ENCODE data around the gene LSM7. TPM values are rescaled to one million over a fixed set of nuclear protein-coding genes. Genes with fewer than 3 reads are reported as not detected.

Gene LSM7
- total and polyA plus RNA-seq, 2 experiments from 2014 or later, result 299 to 409 TPM

DNA sequence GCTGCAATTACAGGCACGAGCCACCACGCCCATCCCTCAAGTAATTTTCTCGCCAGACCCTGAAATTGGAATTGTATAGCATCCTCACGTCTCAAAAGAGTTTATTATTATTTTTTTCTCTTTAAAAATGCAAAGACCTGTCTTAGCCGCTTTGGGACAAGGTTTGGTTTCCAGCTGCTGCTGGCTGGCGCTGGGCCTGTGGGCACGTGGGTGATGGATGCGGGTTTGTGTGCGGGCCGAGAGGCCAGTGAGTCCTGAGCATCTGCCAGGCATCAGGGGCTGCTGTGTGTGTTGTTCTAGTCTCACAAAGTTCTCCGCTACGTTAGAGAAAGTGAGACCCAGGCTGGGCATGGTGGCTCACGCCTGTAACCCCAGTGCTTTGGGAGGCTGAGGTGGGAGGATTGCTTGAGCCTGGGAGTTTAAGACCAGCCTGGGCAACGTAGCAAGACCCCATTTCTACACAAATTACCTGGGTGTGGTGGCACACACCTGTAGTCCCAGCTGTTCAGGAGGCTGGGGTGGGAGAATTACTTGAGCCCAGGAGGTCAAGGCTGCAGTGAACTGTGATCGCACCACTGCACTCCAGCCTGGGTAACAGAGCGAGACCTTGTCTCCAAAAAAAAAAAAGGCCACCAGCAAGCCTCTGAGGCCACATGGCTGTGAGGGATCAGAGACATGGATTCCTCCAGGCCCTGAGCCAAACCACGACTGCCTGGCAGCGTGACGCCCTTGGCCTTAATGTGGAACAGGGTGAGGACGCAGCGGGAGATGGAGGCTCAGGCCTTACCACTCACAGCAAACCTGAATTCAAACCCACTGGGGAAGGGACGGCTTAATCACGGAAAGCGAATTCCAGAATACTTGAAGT, 27.0 kb upstream of the LSM7 start:
- Histone ChIP-seq H3K36me3 (ENCODE audit: insufficient read depth) (no peaks in the 10 kb centered on the region), H3K4me1 (ENCODE audit: insufficient read depth) (no peaks in the 10 kb centered on the region), H2AFZ (no peak overlapping the region), H3F3A (replicated peaks; ENCODE audit: low read depth) (no peaks in the 10 kb centered on the region), H3K27ac (ENCODE audit: low read depth) (no peak overlapping the region), H3K4me2 (no peak overlapping the region), H3K9me2 (ENCODE audit: insufficient read depth) (no peaks in the 10 kb centered on the region), H4K20me1 (replicated peaks; ENCODE audit: insufficient read depth) (no peaks in the 10 kb centered on the region), H3K4me3 (no peak overlapping the region), H3K79me2 (replicated peaks; ENCODE audit: insufficient read depth) (no peaks in the 10 kb centered on the region), H3K27me3 (ENCODE audit: insufficient read depth) (no peaks in the 10 kb centered on the region)
- Mint-ChIP-seq H3K27ac (no peak overlapping the region), H3K27me3 (ENCODE audit: insufficient read depth, low read depth, poor library complexity) (peaks cover 14% of the 10 kb centered on the region), H3K4me3 (no peak overlapping the region), H3K4me1 (peaks cover 1% of the 10 kb centered on the region), H3K36me3 (ENCODE audit: low read depth) (no peaks in the 10 kb centered on the region), H3K9me3 (no peaks in the 10 kb centered on the region; the same call in 2 of the 3 replicates)
- TF ChIP-seq JUNB (IDR thresholded peaks at IDR 0.05; ENCODE audit: unreplicated experiment), result no peak
- TF ChIP-seq, protein P1, sequence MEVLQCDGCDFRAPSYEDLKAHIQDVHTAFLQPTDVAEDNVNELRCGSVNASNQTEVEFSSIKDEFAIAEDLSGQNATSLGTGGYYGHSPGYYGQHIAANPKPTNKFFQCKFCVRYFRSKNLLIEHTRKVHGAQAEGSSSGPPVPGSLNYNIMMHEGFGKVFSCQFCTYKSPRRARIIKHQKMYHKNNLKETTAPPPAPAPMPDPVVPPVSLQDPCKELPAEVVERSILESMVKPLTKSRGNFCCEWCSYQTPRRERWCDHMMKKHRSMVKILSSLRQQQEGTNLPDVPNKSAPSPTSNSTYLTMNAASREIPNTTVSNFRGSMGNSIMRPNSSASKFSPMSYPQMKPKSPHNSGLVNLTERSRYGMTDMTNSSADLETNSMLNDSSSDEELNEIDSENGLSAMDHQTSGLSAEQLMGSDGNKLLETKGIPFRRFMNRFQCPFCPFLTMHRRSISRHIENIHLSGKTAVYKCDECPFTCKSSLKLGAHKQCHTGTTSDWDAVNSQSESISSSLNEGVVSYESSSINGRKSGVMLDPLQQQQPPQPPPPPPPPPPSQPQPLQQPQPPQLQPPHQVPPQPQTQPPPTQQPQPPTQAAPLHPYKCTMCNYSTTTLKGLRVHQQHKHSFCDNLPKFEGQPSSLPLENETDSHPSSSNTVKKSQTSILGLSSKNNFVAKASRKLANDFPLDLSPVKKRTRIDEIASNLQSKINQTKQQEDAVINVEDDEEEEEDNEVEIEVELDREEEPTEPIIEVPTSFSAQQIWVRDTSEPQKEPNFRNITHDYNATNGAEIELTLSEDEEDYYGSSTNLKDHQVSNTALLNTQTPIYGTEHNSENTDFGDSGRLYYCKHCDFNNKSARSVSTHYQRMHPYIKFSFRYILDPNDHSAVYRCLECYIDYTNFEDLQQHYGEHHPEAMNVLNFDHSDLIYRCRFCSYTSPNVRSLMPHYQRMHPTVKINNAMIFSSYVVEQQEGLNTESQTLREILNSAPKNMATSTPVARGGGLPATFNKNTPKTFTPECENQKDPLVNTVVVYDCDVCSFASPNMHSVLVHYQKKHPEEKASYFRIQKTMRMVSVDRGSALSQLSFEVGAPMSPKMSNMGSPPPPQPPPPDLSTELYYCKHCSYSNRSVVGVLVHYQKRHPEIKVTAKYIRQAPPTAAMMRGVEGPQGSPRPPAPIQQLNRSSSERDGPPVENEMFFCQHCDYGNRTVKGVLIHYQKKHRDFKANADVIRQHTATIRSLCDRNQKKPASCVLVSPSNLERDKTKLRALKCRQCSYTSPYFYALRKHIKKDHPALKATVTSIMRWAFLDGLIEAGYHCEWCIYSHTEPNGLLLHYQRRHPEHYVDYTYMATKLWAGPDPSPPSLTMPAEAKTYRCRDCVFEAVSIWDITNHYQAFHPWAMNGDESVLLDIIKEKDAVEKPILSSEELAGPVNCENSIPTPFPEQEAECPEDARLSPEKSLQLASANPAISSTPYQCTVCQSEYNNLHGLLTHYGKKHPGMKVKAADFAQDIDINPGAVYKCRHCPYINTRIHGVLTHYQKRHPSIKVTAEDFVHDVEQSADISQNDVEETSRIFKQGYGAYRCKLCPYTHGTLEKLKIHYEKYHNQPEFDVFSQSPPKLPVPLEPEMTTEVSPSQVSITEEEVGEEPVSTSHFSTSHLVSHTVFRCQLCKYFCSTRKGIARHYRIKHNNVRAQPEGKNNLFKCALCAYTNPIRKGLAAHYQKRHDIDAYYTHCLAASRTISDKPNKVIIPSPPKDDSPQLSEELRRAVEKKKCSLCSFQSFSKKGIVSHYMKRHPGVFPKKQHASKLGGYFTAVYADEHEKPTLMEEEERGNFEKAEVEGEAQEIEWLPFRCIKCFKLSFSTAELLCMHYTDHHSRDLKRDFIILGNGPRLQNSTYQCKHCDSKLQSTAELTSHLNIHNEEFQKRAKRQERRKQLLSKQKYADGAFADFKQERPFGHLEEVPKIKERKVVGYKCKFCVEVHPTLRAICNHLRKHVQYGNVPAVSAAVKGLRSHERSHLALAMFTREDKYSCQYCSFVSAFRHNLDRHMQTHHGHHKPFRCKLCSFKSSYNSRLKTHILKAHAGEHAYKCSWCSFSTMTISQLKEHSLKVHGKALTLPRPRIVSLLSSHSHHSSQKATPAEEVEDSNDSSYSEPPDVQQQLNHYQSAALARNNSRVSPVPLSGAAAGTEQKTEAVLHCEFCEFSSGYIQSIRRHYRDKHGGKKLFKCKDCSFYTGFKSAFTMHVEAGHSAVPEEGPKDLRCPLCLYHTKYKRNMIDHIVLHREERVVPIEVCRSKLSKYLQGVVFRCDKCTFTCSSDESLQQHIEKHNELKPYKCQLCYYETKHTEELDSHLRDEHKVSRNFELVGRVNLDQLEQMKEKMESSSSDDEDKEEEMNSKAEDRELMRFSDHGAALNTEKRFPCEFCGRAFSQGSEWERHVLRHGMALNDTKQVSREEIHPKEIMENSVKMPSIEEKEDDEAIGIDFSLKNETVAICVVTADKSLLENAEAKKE (CRISPR knock-in tag; IDR thresholded peaks at IDR 0.05), result no peak
- TF ChIP-seq POLR2AphosphoS5 (IDR thresholded peaks at IDR 0.05; ENCODE audit: low read depth), result no peak
- TF ChIP-seq EZH2phosphoT487 (IDR thresholded peaks at IDR 0.05; ENCODE audit: unreplicated experiment), result no peak
- no peak for TF ChIP-seq CREB1 (CRISPR knock-in tag; IDR thresholded peaks at IDR 0.05; ENCODE audit: low read depth)
- TF ChIP-seq NANOG (IDR thresholded peaks at IDR 0.05; ENCODE audit: borderline replicate concordance), result no peak
- TF ChIP-seq, protein P2, sequence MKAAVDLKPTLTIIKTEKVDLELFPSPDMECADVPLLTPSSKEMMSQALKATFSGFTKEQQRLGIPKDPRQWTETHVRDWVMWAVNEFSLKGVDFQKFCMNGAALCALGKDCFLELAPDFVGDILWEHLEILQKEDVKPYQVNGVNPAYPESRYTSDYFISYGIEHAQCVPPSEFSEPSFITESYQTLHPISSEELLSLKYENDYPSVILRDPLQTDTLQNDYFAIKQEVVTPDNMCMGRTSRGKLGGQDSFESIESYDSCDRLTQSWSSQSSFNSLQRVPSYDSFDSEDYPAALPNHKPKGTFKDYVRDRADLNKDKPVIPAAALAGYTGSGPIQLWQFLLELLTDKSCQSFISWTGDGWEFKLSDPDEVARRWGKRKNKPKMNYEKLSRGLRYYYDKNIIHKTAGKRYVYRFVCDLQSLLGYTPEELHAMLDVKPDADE (IDR thresholded peaks at IDR 0.05), result no peak
- TF ChIP-seq STAT1 (IDR thresholded peaks at IDR 0.05; ENCODE audit: unreplicated experiment), result no peak
- TF ChIP-seq, protein P3, sequence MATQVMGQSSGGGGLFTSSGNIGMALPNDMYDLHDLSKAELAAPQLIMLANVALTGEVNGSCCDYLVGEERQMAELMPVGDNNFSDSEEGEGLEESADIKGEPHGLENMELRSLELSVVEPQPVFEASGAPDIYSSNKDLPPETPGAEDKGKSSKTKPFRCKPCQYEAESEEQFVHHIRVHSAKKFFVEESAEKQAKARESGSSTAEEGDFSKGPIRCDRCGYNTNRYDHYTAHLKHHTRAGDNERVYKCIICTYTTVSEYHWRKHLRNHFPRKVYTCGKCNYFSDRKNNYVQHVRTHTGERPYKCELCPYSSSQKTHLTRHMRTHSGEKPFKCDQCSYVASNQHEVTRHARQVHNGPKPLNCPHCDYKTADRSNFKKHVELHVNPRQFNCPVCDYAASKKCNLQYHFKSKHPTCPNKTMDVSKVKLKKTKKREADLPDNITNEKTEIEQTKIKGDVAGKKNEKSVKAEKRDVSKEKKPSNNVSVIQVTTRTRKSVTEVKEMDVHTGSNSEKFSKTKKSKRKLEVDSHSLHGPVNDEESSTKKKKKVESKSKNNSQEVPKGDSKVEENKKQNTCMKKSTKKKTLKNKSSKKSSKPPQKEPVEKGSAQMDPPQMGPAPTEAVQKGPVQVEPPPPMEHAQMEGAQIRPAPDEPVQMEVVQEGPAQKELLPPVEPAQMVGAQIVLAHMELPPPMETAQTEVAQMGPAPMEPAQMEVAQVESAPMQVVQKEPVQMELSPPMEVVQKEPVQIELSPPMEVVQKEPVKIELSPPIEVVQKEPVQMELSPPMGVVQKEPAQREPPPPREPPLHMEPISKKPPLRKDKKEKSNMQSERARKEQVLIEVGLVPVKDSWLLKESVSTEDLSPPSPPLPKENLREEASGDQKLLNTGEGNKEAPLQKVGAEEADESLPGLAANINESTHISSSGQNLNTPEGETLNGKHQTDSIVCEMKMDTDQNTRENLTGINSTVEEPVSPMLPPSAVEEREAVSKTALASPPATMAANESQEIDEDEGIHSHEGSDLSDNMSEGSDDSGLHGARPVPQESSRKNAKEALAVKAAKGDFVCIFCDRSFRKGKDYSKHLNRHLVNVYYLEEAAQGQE (IDR thresholded peaks at IDR 0.05; ENCODE audit: unreplicated experiment), result no peak
- TF ChIP-seq ZNF331 (CRISPR knock-in tag; IDR thresholded peaks at IDR 0.05; ENCODE audit: low read depth), result no peak
- TF ChIP-seq, protein P4, sequence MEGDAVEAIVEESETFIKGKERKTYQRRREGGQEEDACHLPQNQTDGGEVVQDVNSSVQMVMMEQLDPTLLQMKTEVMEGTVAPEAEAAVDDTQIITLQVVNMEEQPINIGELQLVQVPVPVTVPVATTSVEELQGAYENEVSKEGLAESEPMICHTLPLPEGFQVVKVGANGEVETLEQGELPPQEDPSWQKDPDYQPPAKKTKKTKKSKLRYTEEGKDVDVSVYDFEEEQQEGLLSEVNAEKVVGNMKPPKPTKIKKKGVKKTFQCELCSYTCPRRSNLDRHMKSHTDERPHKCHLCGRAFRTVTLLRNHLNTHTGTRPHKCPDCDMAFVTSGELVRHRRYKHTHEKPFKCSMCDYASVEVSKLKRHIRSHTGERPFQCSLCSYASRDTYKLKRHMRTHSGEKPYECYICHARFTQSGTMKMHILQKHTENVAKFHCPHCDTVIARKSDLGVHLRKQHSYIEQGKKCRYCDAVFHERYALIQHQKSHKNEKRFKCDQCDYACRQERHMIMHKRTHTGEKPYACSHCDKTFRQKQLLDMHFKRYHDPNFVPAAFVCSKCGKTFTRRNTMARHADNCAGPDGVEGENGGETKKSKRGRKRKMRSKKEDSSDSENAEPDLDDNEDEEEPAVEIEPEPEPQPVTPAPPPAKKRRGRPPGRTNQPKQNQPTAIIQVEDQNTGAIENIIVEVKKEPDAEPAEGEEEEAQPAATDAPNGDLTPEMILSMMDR (conservative IDR thresholded peaks at IDR 0.05; ENCODE audit: low read depth in 2 of 2), result no peak
- no peak for TF ChIP-seq ZNF114 (CRISPR knock-in tag; IDR thresholded peaks at IDR 0.05)
- no peak for TF ChIP-seq EZH2 (IDR thresholded peaks at IDR 0.05; ENCODE audit: low read depth, unreplicated experiment)
- ATAC-seq (no peak), DNase-seq (ENCODE audit: low spot score) (no peak)

All from GM23338 (cell line).